CD8-positive, alpha-beta memory T cell (primary cell): Measurements from ENCODE around the gene UAP1. TPM values are rescaled to one million over a fixed set of nuclear protein-coding genes. Genes with fewer than 3 reads are reported as not detected.

ENCODE experiments used
- CTCF ChIA-PET: fragments of 350-600 bp; sonication (Branson Sonifier 250); formaldehyde crosslinking; loops from one replicate; lab custom pipeline; 2021; ENCODE audit warnings: antibody characterized with exemption; lab: Charles Lee
- POLR2A ChIA-PET: fragments of 350-600 bp; sonication (Branson Sonifier 250); formaldehyde crosslinking; loops from one replicate; lab custom pipeline; 2021; ENCODE audit warnings: antibody characterized with exemption; lab: Charles Lee
- DNase-seq, 5 donors: peaks; one replicate each; pipeline versions ENCODE4 v3.0.0 to v3.0.0-alpha.2; 2020 to 2022; ENCODE audit warnings: mixed read lengths in 1 of 5
- H3K27ac ChIP-seq: one replicate; pipeline ENCODE4 v1.7.0; 2013; ENCODE audit warnings: low read depth, mild to moderate bottlenecking, low read length, moderate library complexity
- H3K27me3 ChIP-seq: 2 replicates; pipeline ENCODE4 v1.7.0; 2013; ENCODE audit warnings: low read length, mild to moderate bottlenecking; ENCODE audit not compliant: insufficient read depth, poor library complexity, severe bottlenecking
- H3K36me3 ChIP-seq: 2 replicates; pipeline ENCODE4 v1.7.0; 2013; ENCODE audit warnings: mild to moderate bottlenecking, low read length, moderate library complexity; ENCODE audit not compliant: insufficient read depth
- H3K4me1 ChIP-seq: 2 replicates; pipeline ENCODE4 v1.7.0; 2013; ENCODE audit warnings: mild to moderate bottlenecking, low read length, moderate library complexity; ENCODE audit not compliant: insufficient read depth
- H3K4me3 ChIP-seq: 2 replicates; pipeline ENCODE4 v1.7.0; 2013; ENCODE audit warnings: mild to moderate bottlenecking, low read length
- H3K9me3 ChIP-seq: 2 replicates; pipeline ENCODE4 v1.7.0; 2013; ENCODE audit warnings: mild to moderate bottlenecking, low read length
- H3K27ac Mint-ChIP-seq, 8 donors: one replicate each; pipeline ENCODE4 v1.8.0; 2020 to 2021; ENCODE audit warnings: mixed read lengths in 8 of 8, mild to moderate bottlenecking in 6 of 8, inconsistent platforms in 3 of 8, moderate library complexity in 3 of 8
- H3K27me3 Mint-ChIP-seq, 2 donors: one replicate each; pipeline ENCODE4 v1.8.0; 2020 to 2021; ENCODE audit warnings: mixed read lengths in 2 of 2, mild to moderate bottlenecking in 1 of 2, moderate library complexity in 1 of 2
- H3K36me3 Mint-ChIP-seq, 3 donors: one replicate each; pipeline ENCODE4 v1.8.0; 2020 to 2021; ENCODE audit warnings: mixed read lengths in 3 of 3, inconsistent platforms in 1 of 3, mild to moderate bottlenecking in 1 of 3
- H3K4me1 Mint-ChIP-seq, 3 donors: one replicate each; pipeline ENCODE4 v1.8.0; 2020 to 2021; ENCODE audit warnings: mixed read lengths in 3 of 3, inconsistent platforms in 1 of 3, mild to moderate bottlenecking in 1 of 3
- H3K4me3 Mint-ChIP-seq, 7 donors: one replicate each; pipeline ENCODE4 v1.8.0; 2020 to 2021; ENCODE audit warnings: mixed read lengths in 7 of 7, mild to moderate bottlenecking in 6 of 7, moderate library complexity in 4 of 7, inconsistent platforms in 2 of 7
- H3K9me3 Mint-ChIP-seq, 5 donors: one replicate each; pipeline ENCODE4 v1.8.0; 2020 to 2022; ENCODE audit warnings: mixed read lengths in 5 of 5, mild to moderate bottlenecking in 3 of 5, moderate library complexity in 2 of 5, inconsistent platforms in 1 of 5
- polyA plus RNA-seq: library from polyadenylated mRNA; unstranded; fragments of 300-500 nt; fragmentation: Illumina TruSeq; gene quantifications from one replicate; pipeline ENCODE4 v1.2.3, GENCODE V29; 2021
- total RNA-seq, 2 experiments: library from RNA; stranded (reverse); gene quantifications; one replicate each; pipeline ENCODE4 v1.2.3, GENCODE V29; 2021

UAP1 gene
- total and polyA plus RNA-seq, 3 experiments from 2014 or later = 36.6 to 37.9 (median 37.2) TPM

- POLR2A ChIA-PET = no interaction called here
- H3K4me1 Mint-ChIP-seq = peaks cover 0 to 5% (median 3%) of the 10 kb centered on the region in 3 donors
- H3K27me3 Mint-ChIP-seq = no peaks in the 10 kb centered on the region
- no peak overlapping the region for H3K4me3 ChIP-seq
- no peaks in the 10 kb centered on the region for H3K27me3 ChIP-seq
- no peaks in the 10 kb centered on the region for H3K36me3 ChIP-seq
- H3K27ac Mint-ChIP-seq = no peak overlapping the region
- no peak for DNase-seq
- no peaks in the 10 kb centered on the region for H3K9me3 Mint-ChIP-seq
- CTCF ChIA-PET = no interaction called here
- no peak overlapping the region for H3K4me3 Mint-ChIP-seq
- no peaks in the 10 kb centered on the region for H3K4me1 ChIP-seq
- no peaks in the 10 kb centered on the region for H3K9me3 ChIP-seq
- no peak overlapping the region for H3K27ac ChIP-seq
- peaks cover 0 to 1% (median under 1%) of the 10 kb centered on the region in 3 donors for H3K36me3 Mint-ChIP-seq
Observed at GRCh38 chr1:162554258-162554657, 7.3 kb upstream of the UAP1 start.

- Mint-ChIP-seq H3K4me3 (no peak overlapping the region), H3K27ac (no peak overlapping the region), H3K9me3 (peaks cover 0 to 2% (median 0%) of the 10 kb centered on the region in 5 donors), H3K4me1 (peaks cover 19 to 21% (median 20%) of the 10 kb centered on the region in 3 donors), H3K36me3 (peaks cover 0 to 5% (median 1%) of the 10 kb centered on the region in 3 donors), H3K27me3 (peaks cover 0 to 3% of the 10 kb centered on the region in 2 donors)
- H3K9me3 ChIP-seq = no peaks in the 10 kb centered on the region
- no peak overlapping the region for H3K4me3 ChIP-seq
- no peak overlapping the region for H3K27ac ChIP-seq
- CTCF ChIA-PET = no interaction called here
- no peaks in the 10 kb centered on the region for H3K27me3 ChIP-seq
- H3K36me3 ChIP-seq = no peaks in the 10 kb centered on the region
- POLR2A ChIA-PET = no interaction called here
- DNase-seq = no peak
- H3K4me1 ChIP-seq = peaks cover 15% of the 10 kb centered on the region
Observed at GRCh38 chr1:162557536-162557935, 4.0 kb upstream of the UAP1 start.

- H3K4me1 ChIP-seq = peaks cover 16% of the 10 kb centered on the region
- ChIA-PET POLR2A (no interaction called here), CTCF (no interaction called here)
- DNase-seq = no peak
- Mint-ChIP-seq H3K4me1 (peaks cover 39 to 49% (median 48%) of the 10 kb centered on the region in 3 donors), H3K27ac (peak overlapping the region; percentile 97 to 99 (median 99)), H3K27me3 (peaks cover 0 to 3% of the 10 kb centered on the region in 2 donors), H3K36me3 (peaks cover 0 to 5% (median 1%) of the 10 kb centered on the region in 3 donors), H3K4me3 (peak overlapping the region; percentile 96 to 99 (median 96)), H3K9me3 (peaks cover 0 to 2% (median 0%) of the 10 kb centered on the region in 5 donors)
- no peaks in the 10 kb centered on the region for H3K27me3 ChIP-seq
- H3K27ac ChIP-seq = peak overlapping the region; percentile 93
- no peaks in the 10 kb centered on the region for H3K9me3 ChIP-seq
- peak overlapping the region; percentile 78 for H3K4me3 ChIP-seq
- H3K36me3 ChIP-seq = no peaks in the 10 kb centered on the region
Observed at GRCh38 chr1:162560303-162561036, 1.1 kb upstream of the UAP1 start.

- Mint-ChIP-seq H3K27ac (peak overlapping the region; percentile 97 to 99 (median 99)), H3K9me3 (peaks cover 0 to 2% (median 0%) of the 10 kb centered on the region in 5 donors), H3K27me3 (peaks cover 0 to 3% of the 10 kb centered on the region in 2 donors), H3K4me3 (peak overlapping the region; percentile 96 to 99 (median 96)), H3K4me1 (peaks cover 43 to 53% (median 51%) of the 10 kb centered on the region in 3 donors), H3K36me3 (peaks cover 0 to 9% (median 1%) of the 10 kb centered on the region in 3 donors)
- ChIA-PET POLR2A (no interaction called here), CTCF (no interaction called here)
- H3K36me3 ChIP-seq = no peaks in the 10 kb centered on the region
- H3K4me3 ChIP-seq = peak overlapping the region; percentile 78
- no peaks in the 10 kb centered on the region for H3K27me3 ChIP-seq
- H3K27ac ChIP-seq = peak overlapping the region; percentile 93
- no peaks in the 10 kb centered on the region for H3K9me3 ChIP-seq
- H3K4me1 ChIP-seq = peaks cover 16% of the 10 kb centered on the region
- DNase-seq = peak; percentile 98
Observed at GRCh38 chr1:162561037-162561615, 396 bp upstream of the UAP1 start.

GRCh38 chr1:162562470-162562828 lies 927 bp downstream of the UAP1 start:
- no peaks in the 10 kb centered on the region for H3K9me3 ChIP-seq
- H3K36me3 Mint-ChIP-seq = peaks cover 0 to 19% (median 6%) of the 10 kb centered on the region in 3 donors
- peaks cover 45 to 60% (median 54%) of the 10 kb centered on the region in 3 donors for H3K4me1 Mint-ChIP-seq
- ChIA-PET POLR2A (no interaction called here), CTCF (no interaction called here)
- H3K4me1 ChIP-seq = peaks cover 16% of the 10 kb centered on the region
- peak overlapping the region; percentile 93 for H3K27ac ChIP-seq
- peak overlapping the region; percentile 91 to 99 (median 96) for H3K27ac Mint-ChIP-seq
- DNase-seq = no peak
- H3K36me3 ChIP-seq = no peaks in the 10 kb centered on the region
- H3K27me3 Mint-ChIP-seq = peaks cover 0 to 3% of the 10 kb centered on the region in 2 donors
- H3K27me3 ChIP-seq = no peaks in the 10 kb centered on the region
- H3K4me3 Mint-ChIP-seq = peak overlapping the region; percentile 92 to 99 (median 96)
- H3K9me3 Mint-ChIP-seq = peaks cover 0 to 2% (median 0%) of the 10 kb centered on the region in 5 donors
- peak overlapping the region; percentile 61 for H3K4me3 ChIP-seq

GRCh38 chr1:162564762-162565218 lies 3.3 kb downstream of the UAP1 start:
- CTCF ChIA-PET = no interaction called here
- Histone ChIP-seq H3K27ac (no peak overlapping the region), H3K36me3 (no peaks in the 10 kb centered on the region), H3K27me3 (no peaks in the 10 kb centered on the region), H3K4me1 (peaks cover 16% of the 10 kb centered on the region), H3K9me3 (no peaks in the 10 kb centered on the region), H3K4me3 (no peak overlapping the region)
- Mint-ChIP-seq H3K27ac (peak overlapping the region in 6 of 8 donors; percentile 26 to 73 (median 59)), H3K9me3 (peaks cover 0 to 2% (median 0%) of the 10 kb centered on the region in 5 donors), H3K4me3 (peak overlapping the region in 1 of 7 donors; percentile 49), H3K4me1 (peaks cover 45 to 61% (median 54%) of the 10 kb centered on the region in 3 donors), H3K27me3 (peaks cover 0 to 3% of the 10 kb centered on the region in 2 donors), H3K36me3 (peaks cover 0 to 29% (median 11%) of the 10 kb centered on the region in 3 donors)
- POLR2A ChIA-PET = no interaction called here
- DNase-seq = no peak

- H3K27ac Mint-ChIP-seq = peak overlapping the region in 2 of 8 donors; percentile 29 to 30
Observed at GRCh38 chr1:162565460-162565859, 3.9 kb downstream of the UAP1 start.

GRCh38 chr1:162566870-162567269 lies 5.3 kb downstream of the UAP1 start:
- Histone ChIP-seq H3K9me3 (no peaks in the 10 kb centered on the region), H3K4me1 (peaks cover 8% of the 10 kb centered on the region), H3K27me3 (no peaks in the 10 kb centered on the region), H3K36me3 (no peaks in the 10 kb centered on the region), H3K27ac (no peak overlapping the region), H3K4me3 (no peak overlapping the region)
- Mint-ChIP-seq H3K4me1 (peaks cover 37 to 48% (median 48%) of the 10 kb centered on the region in 3 donors), H3K27ac (no peak overlapping the region), H3K4me3 (no peak overlapping the region), H3K27me3 (peaks cover 0 to 3% of the 10 kb centered on the region in 2 donors), H3K9me3 (peaks cover 0 to 2% (median 0%) of the 10 kb centered on the region in 5 donors), H3K36me3 (peaks cover 0 to 25% (median 13%) of the 10 kb centered on the region in 3 donors)
- ChIA-PET CTCF (no interaction called here), POLR2A (no interaction called here)
- DNase-seq = no peak

More at GRCh38 chr1:162565460-162565859, 3.9 kb downstream of the UAP1 start:
- POLR2A ChIA-PET = no interaction called here
- peaks cover 0 to 3% of the 10 kb centered on the region in 2 donors for H3K27me3 Mint-ChIP-seq
- H3K4me1 Mint-ChIP-seq = peaks cover 43 to 56% (median 54%) of the 10 kb centered on the region in 3 donors
- H3K9me3 Mint-ChIP-seq = peaks cover 0 to 2% (median 0%) of the 10 kb centered on the region in 5 donors
- peak overlapping the region in 2 of 7 donors; percentile 13 to 49 for H3K4me3 Mint-ChIP-seq
- no peak for DNase-seq
- H3K36me3 ChIP-seq = no peaks in the 10 kb centered on the region
- no peak overlapping the region for H3K4me3 ChIP-seq
- H3K27me3 ChIP-seq = no peaks in the 10 kb centered on the region
- peaks cover 12% of the 10 kb centered on the region for H3K4me1 ChIP-seq
- CTCF ChIA-PET = no interaction called here
- peaks cover 0 to 30% (median 13%) of the 10 kb centered on the region in 3 donors for H3K36me3 Mint-ChIP-seq
- H3K9me3 ChIP-seq = no peaks in the 10 kb centered on the region
- H3K27ac ChIP-seq = no peak overlapping the region
